ENCODE data around the gene UBL3. TPM values are rescaled to one million over a fixed set of nuclear protein-coding genes. Genes with fewer than 3 reads are reported as not detected.

UBL3 gene
- total and polyA plus RNA-seq, 2 of the 8 experiments (the other 6 are each of a cell fraction or from before 2014, with no cell fraction given): 5.3 to 16.1 TPM

DNA sequence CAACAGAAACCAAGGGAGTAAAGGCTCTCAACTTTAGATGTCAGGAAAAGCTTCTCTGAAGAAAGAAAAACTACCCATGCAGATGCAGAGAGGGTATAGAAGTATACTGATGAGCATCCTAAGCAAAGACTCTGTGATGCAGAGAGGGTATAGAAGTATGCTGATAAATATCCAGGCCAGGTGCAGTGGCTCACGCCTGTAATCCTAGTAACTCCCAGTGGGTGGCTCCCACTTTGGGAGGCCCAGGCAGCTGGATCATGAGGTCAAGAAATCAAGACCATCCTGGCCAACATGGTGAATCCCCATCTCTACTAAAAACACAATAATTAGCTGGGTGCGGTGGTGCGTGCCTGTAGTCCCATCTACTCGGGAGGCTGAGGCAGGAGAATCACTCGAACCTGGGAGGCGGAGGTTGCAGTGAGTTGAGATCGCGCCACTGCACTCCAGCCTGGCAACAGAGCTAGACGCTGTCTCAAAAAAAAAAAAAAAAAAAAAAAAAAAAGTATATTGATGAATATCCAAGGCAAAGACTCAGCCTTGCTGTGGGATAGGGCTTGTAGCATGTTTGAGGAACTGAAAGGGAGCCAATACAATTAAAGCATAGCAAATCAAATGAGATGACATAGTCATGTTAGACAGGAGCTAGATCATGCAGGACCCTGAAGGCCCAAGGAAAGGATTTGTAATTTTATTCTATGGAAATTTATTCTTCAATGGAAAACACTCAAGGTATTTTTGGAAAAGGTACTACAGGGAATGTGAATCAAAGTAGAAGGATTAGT lies 14.9 kb downstream of the UBL3 start (continued):
- no peak for TF ChIP-seq ZNF274 (IDR thresholded peaks at IDR 0.05; ENCODE audit: borderline replicate concordance, extremely low read depth, low read length)
